Gastroesophageal sphincter (tissue), 3 donors: ENCODE measurements around the gene PTPN14.

ENCODE experiments used
- CTCF ChIP-seq, 4 experiments: fragments of 200-600 bp in 2 of 4; fragments of 450-650 bp in 2 of 4; sonication (generic) in 1 of 4; IDR thresholded peaks; one replicate each; pipeline ENCODE4 v1.5.1; 2017 to 2019; ENCODE audit warnings: antibody characterized with exemption in 4 of 4, mild to moderate bottlenecking in 2 of 4, moderate library complexity in 2 of 4
- EP300 ChIP-seq: sonication (generic); formaldehyde crosslinking; IDR thresholded peaks from one replicate; pipeline ENCODE4 v1.6.1; 2017; ENCODE audit warnings: antibody characterized with exemption, mild to moderate bottlenecking
- POLR2A ChIP-seq, 2 donors: fragments of 450-650 bp; IDR thresholded peaks; one replicate each; pipeline ENCODE4 v1.6.1; 2017; ENCODE audit warnings: antibody characterized with exemption in 2 of 2, mild to moderate bottlenecking in 2 of 2, moderate library complexity in 1 of 2
- POLR2AphosphoS5 ChIP-seq: sonication (generic); formaldehyde crosslinking; IDR thresholded peaks from one replicate; pipeline ENCODE4 v1.6.1; 2017; ENCODE audit warnings: antibody characterized with exemption

GRCh38 chr1:214551436-214552173 lies at the start of gene PTPN14:
- TF ChIP-seq POLR2A (IDR thresholded peaks at IDR 0.05) (peak; percentile 61 to 71), CTCF (IDR thresholded peaks at IDR 0.05) (peak in 3 of 4 experiments; percentile 44 to 57 (median 54)), EP300 (no peak), POLR2AphosphoS5 (no peak)
